ENCODE data around the gene PSTPIP2. TPM values are rescaled to one million over a fixed set of nuclear protein-coding genes. Genes with fewer than 3 reads are reported as not detected.
A peak's percentile ranks its signal among the peaks of the same experiment; 100 is the strongest.

The PSTPIP2 gene
- polyA plus RNA-seq, 2 of the 4 experiments (the other 2 are of a cell fraction), result 0.10 to 0.19 TPM

DNA sequence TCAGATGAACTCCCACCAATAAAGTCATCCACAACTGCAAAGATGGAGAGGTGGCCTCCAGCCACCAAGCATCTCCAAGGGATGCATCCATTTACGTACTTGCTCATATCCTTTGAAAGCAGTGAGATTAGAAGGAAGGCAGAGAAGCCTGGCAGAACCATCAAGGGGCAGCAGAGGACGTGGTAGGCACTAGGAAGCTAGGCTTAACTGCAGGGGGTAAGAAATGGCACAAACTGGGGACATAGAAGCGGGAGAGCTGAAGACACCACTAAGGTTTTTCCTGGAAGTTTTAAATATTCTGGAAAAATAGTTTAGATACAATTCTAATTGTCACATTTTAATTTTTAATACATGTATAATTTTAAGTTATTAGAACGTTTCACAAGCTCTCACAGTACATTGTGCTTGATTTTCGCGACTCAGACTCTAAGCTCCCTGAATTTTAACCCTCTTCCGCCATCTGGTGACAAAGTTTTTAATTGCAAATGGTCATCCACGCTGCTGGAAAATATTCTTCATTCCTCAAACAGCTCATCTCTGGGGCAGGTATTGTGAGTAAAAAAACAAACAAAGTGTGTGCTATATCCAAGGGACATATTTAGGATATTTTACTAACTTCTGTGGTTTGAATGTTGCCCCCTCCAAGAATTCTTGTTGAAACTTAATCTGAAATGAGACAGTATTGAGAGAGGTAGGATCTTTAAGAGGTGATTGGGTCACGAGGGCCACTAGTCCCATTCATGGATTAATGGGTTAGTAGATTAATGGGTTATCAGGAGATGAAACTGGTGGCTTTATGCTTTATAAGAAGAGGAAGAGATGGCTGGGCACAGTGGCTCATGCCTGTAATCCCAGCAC, 1.6 kb upstream of the PSTPIP2 start (continued):
- no peak for TF ChIP-seq ZFP36 (IDR thresholded peaks at IDR 0.05; ENCODE audit: borderline replicate concordance, partially characterized antibody)
- TF ChIP-seq, protein P1, sequence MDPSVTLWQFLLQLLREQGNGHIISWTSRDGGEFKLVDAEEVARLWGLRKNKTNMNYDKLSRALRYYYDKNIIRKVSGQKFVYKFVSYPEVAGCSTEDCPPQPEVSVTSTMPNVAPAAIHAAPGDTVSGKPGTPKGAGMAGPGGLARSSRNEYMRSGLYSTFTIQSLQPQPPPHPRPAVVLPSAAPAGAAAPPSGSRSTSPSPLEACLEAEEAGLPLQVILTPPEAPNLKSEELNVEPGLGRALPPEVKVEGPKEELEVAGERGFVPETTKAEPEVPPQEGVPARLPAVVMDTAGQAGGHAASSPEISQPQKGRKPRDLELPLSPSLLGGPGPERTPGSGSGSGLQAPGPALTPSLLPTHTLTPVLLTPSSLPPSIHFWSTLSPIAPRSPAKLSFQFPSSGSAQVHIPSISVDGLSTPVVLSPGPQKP (IDR thresholded peaks at IDR 0.05; ENCODE audit: low read depth, low read length), result no peak
- peak; percentile 47 for TF ChIP-seq SMC3 (IDR thresholded peaks at IDR 0.05)
- no peak for TF ChIP-seq KDM5A (IDR thresholded peaks at IDR 0.05)
- no peak for TF ChIP-seq CHD2 (IDR thresholded peaks at IDR 0.05; ENCODE audit: low read length, partially characterized antibody)
- no peak for TF ChIP-seq TP53 (CRISPR knock-in tag; IDR thresholded peaks at IDR 0.05)
- TF ChIP-seq JUNB (IDR thresholded peaks at IDR 0.05), result no peak
- no peak for TF ChIP-seq POLR2A (IDR thresholded peaks at IDR 0.05; ENCODE audit: low read length)

DNA sequence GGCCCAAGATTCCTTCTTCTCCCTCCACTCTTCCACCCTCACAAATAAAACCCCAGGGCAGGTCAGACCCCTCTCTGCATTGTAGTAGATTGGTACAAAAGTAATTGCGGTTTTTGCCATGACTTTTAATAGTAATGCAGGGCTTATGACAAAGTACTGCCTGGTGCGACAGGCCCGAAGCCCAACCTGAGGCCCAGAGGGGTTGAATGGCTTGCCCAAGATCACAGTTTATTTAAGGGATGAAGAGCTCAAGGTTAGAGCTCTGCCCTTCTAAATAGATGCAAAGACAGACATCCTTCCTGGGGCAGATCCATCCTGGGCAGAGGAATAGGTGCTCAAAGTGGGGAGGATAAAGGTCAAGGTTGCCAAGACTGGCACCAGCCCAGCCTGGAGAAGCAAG, 899 bp upstream of the PSTPIP2 start:
- no peaks in the 10 kb centered on the region for H3K9me3 ChIP-seq
- ATAC-seq (no peak), FAIRE-seq (no peak), DNase-seq (ENCODE audit: low read depth in 1 of 2, low spot score in 1 of 2) (no peak)
- WGBS (ENCODE audit: missing lambda C conversion rate), result 91% methylated on average over 3 of the region's 3 CpGs
- H3K27ac ChIP-seq, result no peak overlapping the region
- no peak overlapping the region for H3K4me2 ChIP-seq
- ChIA-PET POLR2A (no interaction called here), CTCF (interaction anchor here (0.7 to 2.1 kb wide), 14 partner anchors 15 to 414 kb away, joined by 3 to 10 read pairs (median 3); no protein-coding TSS in a partner anchor)
- TF ChIP-seq TP53 (CRISPR knock-in tag; IDR thresholded peaks at IDR 0.05) (no peak), CHD4 (IDR thresholded peaks at IDR 0.05; ENCODE audit: borderline replicate concordance) (no peak), ESRRA (IDR thresholded peaks at IDR 0.05; ENCODE audit: borderline replicate concordance, low read length) (no peak), GATA3 (IDR thresholded peaks at IDR 0.05; ENCODE audit: borderline replicate concordance) (no peak), RCOR1 (IDR thresholded peaks at IDR 0.05; ENCODE audit: low read depth, low read length) (no peak), HOXA7 (CRISPR knock-in tag; IDR thresholded peaks at IDR 0.05) (no peak), EHF (CRISPR knock-in tag; IDR thresholded peaks at IDR 0.05) (no peak), ZNF302 (CRISPR knock-in tag; IDR thresholded peaks at IDR 0.05) (no peak), FOSB (CRISPR knock-in tag; IDR thresholded peaks at IDR 0.05) (no peak)
- TF ChIP-seq, protein P2, sequence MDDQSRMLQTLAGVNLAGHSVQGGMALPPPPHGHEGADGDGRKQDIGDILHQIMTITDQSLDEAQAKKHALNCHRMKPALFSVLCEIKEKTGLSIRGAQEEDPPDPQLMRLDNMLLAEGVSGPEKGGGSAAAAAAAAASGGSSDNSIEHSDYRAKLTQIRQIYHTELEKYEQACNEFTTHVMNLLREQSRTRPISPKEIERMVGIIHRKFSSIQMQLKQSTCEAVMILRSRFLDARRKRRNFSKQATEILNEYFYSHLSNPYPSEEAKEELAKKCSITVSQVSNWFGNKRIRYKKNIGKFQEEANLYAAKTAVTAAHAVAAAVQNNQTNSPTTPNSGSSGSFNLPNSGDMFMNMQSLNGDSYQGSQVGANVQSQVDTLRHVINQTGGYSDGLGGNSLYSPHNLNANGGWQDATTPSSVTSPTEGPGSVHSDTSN (IDR thresholded peaks at IDR 0.05), result no peak
- TF ChIP-seq, protein P3, sequence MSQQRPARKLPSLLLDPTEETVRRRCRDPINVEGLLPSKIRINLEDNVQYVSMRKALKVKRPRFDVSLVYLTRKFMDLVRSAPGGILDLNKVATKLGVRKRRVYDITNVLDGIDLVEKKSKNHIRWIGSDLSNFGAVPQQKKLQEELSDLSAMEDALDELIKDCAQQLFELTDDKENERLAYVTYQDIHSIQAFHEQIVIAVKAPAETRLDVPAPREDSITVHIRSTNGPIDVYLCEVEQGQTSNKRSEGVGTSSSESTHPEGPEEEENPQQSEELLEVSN (IDR thresholded peaks at IDR 0.05; ENCODE audit: borderline replicate concordance, low read depth), result no peak
- no peak overlapping the region for H3K4me3 ChIP-seq
- 0 out of 3 replicates have a peak, but pooled peaks cover 3% of the 10 kb centered on the region for H3K4me1 ChIP-seq

DNA sequence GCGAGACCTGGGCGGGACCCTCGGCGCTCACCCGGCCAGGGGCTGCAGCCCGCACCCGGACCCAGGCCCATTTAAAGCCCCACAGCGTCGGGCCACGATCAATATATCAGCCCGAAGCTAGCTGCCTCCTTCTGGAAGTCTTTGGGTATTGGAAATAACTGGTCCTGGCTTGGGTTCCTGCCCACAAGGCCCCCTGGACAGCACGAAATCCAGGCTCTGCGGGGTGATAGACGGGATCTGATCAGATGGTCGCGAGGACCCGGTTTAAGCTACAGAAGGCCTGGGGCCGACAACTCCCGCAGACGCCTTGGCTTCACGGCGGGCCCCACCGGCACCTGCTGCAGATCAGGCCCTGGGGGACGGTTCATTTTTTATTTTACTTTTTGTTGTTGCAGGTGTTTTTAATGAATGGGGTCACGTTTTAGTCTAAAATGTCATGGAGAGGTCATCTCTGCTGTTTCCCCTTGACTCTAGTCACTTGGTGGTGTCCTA, 362 bp upstream of the PSTPIP2 start:
- Histone ChIP-seq H3K4me2 (no peak overlapping the region), H3K4me3 (no peak overlapping the region), H3K9me3 (no peaks in the 10 kb centered on the region), H3K4me1 (0 out of 3 replicates have a peak, but pooled peaks cover 3% of the 10 kb centered on the region), H3K27ac (no peak overlapping the region)
- 85% methylated on average over 22 of the region's 25 CpGs for WGBS (ENCODE audit: missing lambda C conversion rate)
- ChIA-PET POLR2A (no interaction called here), CTCF (interaction anchor here (0.6 to 2.1 kb wide), 5 partner anchors 134 to 408 kb away, joined by 3 to 10 read pairs (median 5); no protein-coding TSS in a partner anchor)
- DNase-seq (ENCODE audit: low read depth in 1 of 2, low spot score in 1 of 2), result no peak
- FAIRE-seq, result no peak
- no peak for ATAC-seq
- TF ChIP-seq HEYL (CRISPR knock-in tag; IDR thresholded peaks at IDR 0.05), result no peak
- TF ChIP-seq CBX8 (IDR thresholded peaks at IDR 0.05), result no peak
- no peak for TF ChIP-seq NR3C1 (IDR thresholded peaks at IDR 0.05)
- no peak for TF ChIP-seq FOSL2 (IDR thresholded peaks at IDR 0.05)
- TF ChIP-seq FOSL2 (CRISPR knock-in tag; IDR thresholded peaks at IDR 0.05), result no peak
- TF ChIP-seq KDM5A (IDR thresholded peaks at IDR 0.05), result no peak
- no peak for TF ChIP-seq TP53 (CRISPR knock-in tag; IDR thresholded peaks at IDR 0.05)
- TF ChIP-seq CEBPB (IDR thresholded peaks at IDR 0.05), result no peak
- no peak for TF ChIP-seq ZFP36 (IDR thresholded peaks at IDR 0.05; ENCODE audit: borderline replicate concordance, partially characterized antibody)
- no peak for TF ChIP-seq EP300 (IDR thresholded peaks at IDR 0.05)
- no peak for TF ChIP-seq POLR2A (IDR thresholded peaks at IDR 0.05; ENCODE audit: low read length)
- TF ChIP-seq FOXS1 (CRISPR knock-in tag; IDR thresholded peaks at IDR 0.05), result no peak
- no peak for TF ChIP-seq JUNB (IDR thresholded peaks at IDR 0.05)
- TF ChIP-seq CBX2 (IDR thresholded peaks at IDR 0.05; ENCODE audit: borderline replicate concordance, low read depth), result no peak
- TF ChIP-seq HOXB5 (CRISPR knock-in tag; IDR thresholded peaks at IDR 0.05), result no peak
- TF ChIP-seq, protein P4, sequence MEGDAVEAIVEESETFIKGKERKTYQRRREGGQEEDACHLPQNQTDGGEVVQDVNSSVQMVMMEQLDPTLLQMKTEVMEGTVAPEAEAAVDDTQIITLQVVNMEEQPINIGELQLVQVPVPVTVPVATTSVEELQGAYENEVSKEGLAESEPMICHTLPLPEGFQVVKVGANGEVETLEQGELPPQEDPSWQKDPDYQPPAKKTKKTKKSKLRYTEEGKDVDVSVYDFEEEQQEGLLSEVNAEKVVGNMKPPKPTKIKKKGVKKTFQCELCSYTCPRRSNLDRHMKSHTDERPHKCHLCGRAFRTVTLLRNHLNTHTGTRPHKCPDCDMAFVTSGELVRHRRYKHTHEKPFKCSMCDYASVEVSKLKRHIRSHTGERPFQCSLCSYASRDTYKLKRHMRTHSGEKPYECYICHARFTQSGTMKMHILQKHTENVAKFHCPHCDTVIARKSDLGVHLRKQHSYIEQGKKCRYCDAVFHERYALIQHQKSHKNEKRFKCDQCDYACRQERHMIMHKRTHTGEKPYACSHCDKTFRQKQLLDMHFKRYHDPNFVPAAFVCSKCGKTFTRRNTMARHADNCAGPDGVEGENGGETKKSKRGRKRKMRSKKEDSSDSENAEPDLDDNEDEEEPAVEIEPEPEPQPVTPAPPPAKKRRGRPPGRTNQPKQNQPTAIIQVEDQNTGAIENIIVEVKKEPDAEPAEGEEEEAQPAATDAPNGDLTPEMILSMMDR (IDR thresholded peaks at IDR 0.05), result no peak
- TF ChIP-seq POLR2AphosphoS2 (conservative IDR thresholded peaks at IDR 0.05; ENCODE audit: low read length), result no peak
- no peak for TF ChIP-seq RFX5 (IDR thresholded peaks at IDR 0.05)
